Measurements from ENCODE around the gene STRN3. TPM values are rescaled to one million over a fixed set of nuclear protein-coding genes. Genes with fewer than 3 reads are reported as not detected.
"Not testable (repeated sequence)": the region's sequence is repeated elsewhere in the genome, so short reads cannot be mapped to it uniquely, and the experiment has no call there.

Gene STRN3
- total RNA-seq, 1 experiment from 2014 or later: 29.6 TPM

- DNase-seq (ENCODE audit: low read depth): peak; percentile 17
These were observed 54.6 kb downstream of the STRN3 start for GRCh38 chr14:30971586-30971985.

- not testable (repeated sequence) for DNase-seq (ENCODE audit: low read depth)
These were observed 56.4 kb downstream of the STRN3 start for GRCh38 chr14:30969796-30970195.

- DNase-seq (ENCODE audit: low read depth): not testable (repeated sequence)
These were observed 58.6 kb downstream of the STRN3 start for GRCh38 chr14:30967364-30968098.

GRCh38 chr14:30966415-30967363 lies 59.5 kb downstream of the STRN3 start:
- peak; percentile 95 for DNase-seq (ENCODE audit: low read depth)

- not testable (repeated sequence) for DNase-seq (ENCODE audit: low read depth)
These were observed 60.3 kb downstream of the STRN3 start for GRCh38 chr14:30965861-30966260.

- DNase-seq (ENCODE audit: low read depth): not testable (repeated sequence)
These were observed 63.6 kb downstream of the STRN3 start for GRCh38 chr14:30962537-30962936.

- no peak for DNase-seq (ENCODE audit: low read depth)
These were observed 64.8 kb downstream of the STRN3 start for GRCh38 chr14:30961330-30961729.

GRCh38 chr14:30960216-30960615 lies 66.0 kb downstream of the STRN3 start:
- no peak for DNase-seq (ENCODE audit: low read depth)

GRCh38 chr14:30958555-30959407 lies 67.4 kb downstream of the STRN3 start:
- DNase-seq (ENCODE audit: low read depth): no peak

- DNase-seq (ENCODE audit: low read depth): no peak
These were observed 68.3 kb downstream of the STRN3 start for GRCh38 chr14:30957813-30958370.

GRCh38 chr14:30949651-30950050 lies 76.5 kb downstream of the STRN3 start:
- DNase-seq (ENCODE audit: low read depth): no peak

- no peak for DNase-seq (ENCODE audit: low read depth)
These were observed 82.5 kb downstream of the STRN3 start for GRCh38 chr14:30943694-30944093.

GRCh38 chr14:30940886-30941285 lies 85.3 kb downstream of the STRN3 start:
- no peak for DNase-seq (ENCODE audit: low read depth)

GRCh38 chr14:30938617-30939016 lies 87.6 kb downstream of the STRN3 start:
- no peak for DNase-seq (ENCODE audit: low read depth)

GRCh38 chr14:30935445-30935844 lies 90.7 kb downstream of the STRN3 start:
- DNase-seq (ENCODE audit: low read depth): peak; percentile 14

GRCh38 chr14:30933937-30934336 lies 92.2 kb downstream of the STRN3 start:
- not testable (repeated sequence) for DNase-seq (ENCODE audit: low read depth)

- DNase-seq (ENCODE audit: low read depth): peak; percentile 2
These were observed 97.7 kb downstream of the STRN3 start for GRCh38 chr14:30928462-30928861.

GRCh38 chr14:30925254-30925653 lies 100.9 kb downstream of the STRN3 start:
- DNase-seq (ENCODE audit: low read depth): no peak

- DNase-seq (ENCODE audit: low read depth): no peak
These were observed 104.4 kb downstream of the STRN3 start for GRCh38 chr14:30921788-30922187.

GRCh38 chr14:30921305-30921704 lies 104.9 kb downstream of the STRN3 start:
- DNase-seq (ENCODE audit: low read depth): no peak

- DNase-seq (ENCODE audit: low read depth): no peak
These were observed 110.6 kb downstream of the STRN3 start for GRCh38 chr14:30915596-30915995.

Data from M059J (cell line).